Stimulated activated CD8-positive, alpha-beta memory T cell treated with anti-CD3 and anti-CD28 coated beads, Interleukin-12 subunit alpha, Interleukin-12 subunit beta, amount 100 ng/mL, for 24 hours (primary cell): ENCODE results near the gene AGT.

Experiments used
- DNase-seq: peaks from one replicate; pipeline ENCODE4 v3.0.0-alpha.2; 2020; ENCODE audit errors: extremely low read depth

The AGT gene

DNA sequence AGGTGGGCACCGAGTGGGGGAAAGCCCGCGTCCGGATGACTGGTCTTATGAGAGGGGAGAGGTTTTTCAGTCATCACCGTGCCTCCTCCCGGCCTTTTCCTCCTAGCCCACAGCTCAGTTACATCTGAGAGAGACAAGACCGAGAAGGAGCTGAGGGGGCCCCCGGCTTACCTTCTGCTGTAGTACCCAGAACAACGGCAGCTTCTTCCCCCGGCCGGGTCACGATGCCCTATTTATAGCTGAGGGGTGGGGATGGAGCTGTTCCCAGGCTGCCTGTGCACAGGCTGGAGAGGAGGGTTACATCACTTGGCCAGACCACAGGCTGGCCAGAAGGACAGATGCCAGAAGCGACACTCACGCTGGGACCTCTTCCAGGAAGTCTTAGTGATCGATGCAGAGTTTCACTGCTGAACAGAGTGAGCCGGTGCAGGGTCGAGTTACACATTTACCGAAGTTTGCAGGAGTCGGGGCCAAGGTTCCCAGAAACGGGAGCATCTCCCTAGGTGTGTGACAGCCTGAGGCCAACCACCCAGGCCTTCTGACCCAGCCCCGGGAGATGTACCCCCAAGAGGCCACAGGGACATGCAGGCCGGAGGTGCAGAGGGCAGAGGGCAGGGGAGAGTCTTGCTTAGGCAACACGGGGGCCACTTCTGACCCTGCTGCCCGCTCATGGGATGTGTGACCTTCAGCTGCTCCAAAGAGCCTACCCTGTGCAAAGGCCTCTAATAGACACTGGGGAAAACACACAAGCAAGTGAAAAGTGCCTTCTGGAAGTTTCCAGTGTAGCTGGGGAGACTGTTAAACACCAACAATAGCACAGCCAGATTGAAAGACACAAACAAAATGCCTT lies at the start of gene AGT:
TSS of gene AGT (minus strand) at position 208 of the 850 bp plus-strand sequence. CDS start 3,299 bp downstream, outside the sequence.
- no peak for DNase-seq

DNA sequence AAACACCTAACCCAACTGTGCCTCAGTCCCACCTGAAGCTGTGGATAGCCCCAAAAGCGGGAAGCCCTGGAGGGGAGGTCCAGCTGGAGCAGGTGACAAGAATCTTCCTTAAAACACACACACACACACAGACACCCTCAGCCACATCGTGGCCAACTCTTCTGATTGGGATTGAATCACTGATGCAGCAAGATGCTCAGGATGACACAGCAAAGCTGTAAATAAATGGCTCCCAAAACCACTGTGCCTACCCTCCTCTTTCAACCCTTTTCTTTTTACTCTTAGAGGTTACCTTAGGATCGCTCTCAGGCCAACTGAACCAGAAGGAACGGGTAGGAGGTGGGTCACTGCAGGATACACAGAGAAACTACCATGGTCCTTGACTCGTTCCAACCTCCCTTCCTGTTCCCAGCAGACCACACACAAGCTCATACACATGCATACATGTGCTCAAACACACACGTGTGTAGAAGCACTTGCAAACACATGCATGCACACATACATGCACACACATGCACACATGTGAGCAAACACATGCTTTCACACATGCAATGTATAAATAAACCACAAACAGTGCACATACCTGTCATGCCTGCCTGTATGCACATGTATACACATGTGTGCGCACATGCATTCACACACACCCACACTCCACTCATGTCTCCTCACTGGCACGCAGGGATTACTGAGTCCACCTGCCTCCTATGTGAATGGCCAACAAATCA lies 47.7 kb upstream of the AGT start:
- DNase-seq = no peak

DNA sequence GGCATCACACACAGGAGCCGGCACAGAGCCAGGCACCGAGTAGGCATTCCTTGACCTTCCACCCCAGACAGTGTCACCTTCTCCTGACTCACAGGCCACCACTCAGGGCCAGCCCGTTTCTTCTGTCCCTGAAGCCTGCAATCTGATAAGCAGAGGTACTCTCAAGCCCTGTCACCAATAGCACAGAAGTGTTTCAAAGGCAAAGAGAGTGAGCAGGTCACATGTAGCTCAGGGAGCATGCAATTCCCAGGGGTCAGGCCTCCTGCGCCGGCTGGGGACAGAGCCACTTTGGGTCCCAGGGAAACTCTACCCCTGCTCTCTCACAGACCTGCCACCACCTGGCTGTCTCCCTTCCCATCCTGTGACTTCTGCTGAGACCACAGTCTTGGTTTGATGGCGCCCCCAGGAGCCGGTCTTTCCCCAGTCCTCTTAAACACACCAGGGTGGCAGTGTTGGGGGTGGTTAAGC lies 46.5 kb upstream of the AGT start:
- DNase-seq = no peak

DNA sequence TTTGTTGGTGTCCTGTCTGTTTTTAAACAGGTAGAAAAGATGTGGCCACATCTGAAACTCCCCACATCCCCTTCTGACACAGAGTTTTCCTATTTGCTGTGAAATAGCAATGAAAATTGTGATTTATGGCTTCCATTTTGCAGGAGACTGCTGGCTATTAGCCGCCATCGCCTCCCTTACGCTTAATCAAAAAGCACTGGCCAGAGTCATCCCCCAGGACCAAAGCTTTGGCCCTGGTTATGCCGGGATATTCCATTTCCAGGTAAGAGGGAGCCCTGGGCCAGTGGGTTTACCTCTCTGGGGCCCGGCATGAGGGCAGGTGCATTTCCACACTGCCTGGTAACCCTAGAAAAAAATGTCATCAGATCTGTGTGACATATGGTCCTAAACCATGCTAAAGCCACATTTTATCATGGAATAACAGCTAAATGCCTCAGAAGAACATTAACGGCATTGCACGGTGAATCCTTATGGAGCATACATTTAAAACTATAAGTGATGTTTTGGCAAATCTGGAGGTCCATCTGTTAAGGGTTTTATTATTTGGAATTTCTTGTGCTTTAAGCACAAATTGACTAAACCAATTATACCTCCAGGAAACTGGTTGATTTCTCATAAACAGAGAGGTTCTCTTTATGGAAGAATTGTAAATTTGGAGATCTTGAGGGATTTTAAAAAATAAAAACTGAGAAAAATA lies 45.6 kb upstream of the AGT start:
- DNase-seq = no peak

DNA sequence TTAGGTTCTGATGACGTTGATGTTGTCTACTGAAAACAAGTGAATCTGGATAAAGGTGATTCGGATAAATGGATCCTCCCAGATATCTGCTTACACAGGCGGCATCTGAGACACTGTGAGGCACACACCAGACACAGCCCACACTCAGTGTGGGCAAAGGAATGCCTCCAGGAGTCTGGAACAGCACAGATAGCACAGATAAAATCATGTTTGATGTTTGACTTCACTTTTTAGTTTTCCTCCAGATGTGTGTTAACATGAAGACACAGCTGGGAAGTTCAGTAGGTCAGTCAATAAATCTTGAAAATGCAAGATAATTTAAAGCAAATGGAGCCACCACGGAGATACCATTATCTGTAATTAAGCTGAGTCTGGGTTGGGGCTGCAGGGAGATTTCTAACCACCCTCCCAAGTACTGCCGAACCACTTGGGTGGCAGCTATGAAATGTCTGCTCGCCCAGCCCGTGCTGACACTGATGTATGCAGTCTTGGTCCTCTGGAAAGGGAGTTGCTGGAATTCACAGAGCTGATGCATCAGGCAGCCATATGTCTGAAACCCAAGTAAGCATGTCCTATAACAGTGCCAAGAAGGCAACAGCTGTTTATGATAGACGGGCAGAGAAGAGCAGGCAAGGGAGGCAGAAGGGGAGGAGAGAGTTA lies 44.9 kb upstream of the AGT start:
- DNase-seq = no peak

DNA sequence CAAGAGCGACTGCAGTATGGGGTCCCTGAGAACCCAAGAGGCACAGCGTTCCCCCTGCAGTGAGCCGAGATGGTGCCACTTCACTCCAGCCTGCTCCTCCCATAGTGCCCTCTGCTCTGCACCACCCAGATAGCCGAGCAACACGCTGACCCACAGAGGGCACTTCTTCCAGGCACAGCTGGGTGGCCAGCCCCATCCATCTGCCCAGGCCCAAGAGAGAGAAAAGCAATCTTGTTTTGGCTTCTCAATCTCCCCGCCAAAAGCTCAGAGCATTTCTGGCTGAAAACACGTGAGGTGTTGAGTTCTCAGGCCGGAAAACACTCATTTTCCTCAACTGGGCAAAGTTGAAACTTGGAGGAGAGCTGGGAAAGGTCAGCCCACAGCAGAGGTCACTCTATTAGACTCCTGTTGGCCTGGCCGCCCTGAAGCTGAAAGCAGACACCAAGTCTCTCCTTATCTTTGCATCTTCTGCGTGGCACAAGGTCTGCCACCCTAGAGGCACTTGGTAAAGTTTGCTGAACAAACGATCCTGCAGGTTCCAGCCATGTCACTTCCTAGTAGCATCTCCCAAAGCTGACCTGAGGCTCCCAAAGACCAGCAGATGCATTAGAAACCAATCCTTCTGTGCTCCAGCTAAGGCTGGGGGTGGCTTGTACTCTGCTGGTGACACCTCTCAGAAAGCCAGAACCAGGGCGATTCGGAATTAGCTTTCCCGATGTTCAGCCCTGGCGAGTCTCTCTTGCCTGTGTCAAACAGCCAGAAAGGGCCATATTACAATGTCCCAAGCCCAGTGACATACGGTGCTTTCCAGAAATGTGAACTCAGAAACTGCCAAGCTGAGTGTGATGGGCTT lies 44.2 kb upstream of the AGT start:
- no peak for DNase-seq

DNA sequence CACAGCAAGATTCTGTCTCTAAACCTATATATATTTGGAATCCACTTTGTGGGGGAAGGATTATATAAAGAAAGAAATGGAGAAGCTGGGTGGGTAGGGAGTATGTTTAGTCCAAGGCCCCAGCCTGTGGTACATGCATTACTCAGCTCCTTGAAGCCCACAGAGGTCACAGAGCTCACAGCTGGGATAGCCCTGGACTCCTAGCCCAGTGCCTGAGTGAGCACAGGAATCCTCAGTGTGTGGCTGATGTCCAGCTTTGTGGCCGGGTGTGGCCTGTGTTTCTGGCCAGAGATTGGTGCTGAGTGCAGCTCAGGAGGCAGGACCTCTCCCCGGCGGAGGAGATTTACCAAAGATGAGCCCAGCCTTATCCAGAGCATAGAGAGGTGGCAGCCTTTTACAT lies 40.9 kb upstream of the AGT start:
- DNase-seq = no peak

DNA sequence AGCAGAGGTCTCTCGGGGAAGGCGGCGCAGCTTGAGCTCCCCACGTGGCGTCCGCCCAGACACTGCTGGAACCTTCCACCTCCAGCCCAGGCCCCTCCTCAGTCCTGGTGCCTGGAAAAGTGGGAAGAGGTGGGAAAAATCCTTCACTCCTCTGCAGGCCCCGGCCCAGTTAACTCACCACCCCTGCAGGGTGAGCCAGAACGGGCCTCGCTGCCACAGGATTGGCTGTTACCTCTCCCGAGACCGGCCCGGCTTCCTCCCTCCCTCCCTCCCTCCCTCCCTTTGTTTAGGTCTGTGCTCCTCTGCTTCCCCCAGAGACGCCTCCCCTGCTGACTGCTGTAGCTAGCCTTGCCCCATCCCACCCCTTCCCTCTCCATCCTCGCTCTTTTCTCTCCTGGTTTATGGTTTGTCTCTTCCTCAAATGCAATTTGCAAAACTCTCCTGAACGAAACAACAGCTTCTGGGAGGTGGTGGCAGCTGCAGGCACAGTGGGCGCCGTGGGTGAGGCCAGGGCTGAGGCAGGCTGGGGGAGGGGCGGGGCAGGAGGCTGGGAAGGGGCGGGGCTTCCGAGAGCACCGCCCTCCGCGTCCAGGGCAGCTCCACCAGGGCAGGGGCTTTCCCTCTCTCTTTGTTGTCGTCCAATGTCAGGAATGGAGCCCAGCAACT lies 39.8 kb upstream of the AGT start:
- DNase-seq = no peak

DNA sequence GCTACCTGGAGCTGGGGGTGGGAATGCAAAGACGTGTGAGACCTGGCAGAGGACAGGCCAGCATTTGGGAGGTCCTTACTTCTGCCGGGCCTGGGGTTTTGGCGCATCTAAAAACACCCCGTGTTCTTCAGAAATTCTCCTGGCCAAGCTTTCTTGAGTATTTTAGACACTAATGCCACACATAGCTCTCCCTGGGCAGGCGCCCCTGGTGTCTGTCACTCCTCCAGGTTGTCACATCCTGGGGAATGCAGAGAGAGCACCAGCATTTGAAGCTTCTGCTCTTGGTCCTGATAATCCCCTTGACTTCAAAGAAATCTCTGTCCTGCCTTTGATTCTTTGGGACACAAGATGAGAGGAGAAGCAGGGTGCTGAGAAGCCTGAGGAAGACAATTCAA lies 39.3 kb upstream of the AGT start:
- DNase-seq = no peak

DNA sequence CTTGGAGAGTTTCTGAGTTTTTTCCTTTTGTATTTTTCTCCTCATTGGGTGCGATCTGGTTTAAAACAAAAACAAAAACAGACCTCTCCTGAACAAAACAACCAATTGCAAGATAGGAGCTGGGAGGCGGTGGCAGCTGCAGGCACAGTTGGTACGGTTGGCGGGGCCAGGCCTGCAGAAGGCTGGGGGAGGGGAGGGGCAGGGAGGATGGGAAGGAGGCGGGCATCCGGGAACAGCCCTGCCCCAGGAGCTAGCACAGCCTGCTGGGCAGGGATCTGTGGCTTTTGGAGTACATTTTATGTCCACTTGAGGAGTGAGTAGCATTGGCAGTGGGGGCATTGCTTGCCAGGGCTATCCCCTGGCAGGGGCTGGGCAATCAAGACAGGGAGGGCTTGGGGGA lies 38.5 kb upstream of the AGT start:
- DNase-seq = no peak

DNA sequence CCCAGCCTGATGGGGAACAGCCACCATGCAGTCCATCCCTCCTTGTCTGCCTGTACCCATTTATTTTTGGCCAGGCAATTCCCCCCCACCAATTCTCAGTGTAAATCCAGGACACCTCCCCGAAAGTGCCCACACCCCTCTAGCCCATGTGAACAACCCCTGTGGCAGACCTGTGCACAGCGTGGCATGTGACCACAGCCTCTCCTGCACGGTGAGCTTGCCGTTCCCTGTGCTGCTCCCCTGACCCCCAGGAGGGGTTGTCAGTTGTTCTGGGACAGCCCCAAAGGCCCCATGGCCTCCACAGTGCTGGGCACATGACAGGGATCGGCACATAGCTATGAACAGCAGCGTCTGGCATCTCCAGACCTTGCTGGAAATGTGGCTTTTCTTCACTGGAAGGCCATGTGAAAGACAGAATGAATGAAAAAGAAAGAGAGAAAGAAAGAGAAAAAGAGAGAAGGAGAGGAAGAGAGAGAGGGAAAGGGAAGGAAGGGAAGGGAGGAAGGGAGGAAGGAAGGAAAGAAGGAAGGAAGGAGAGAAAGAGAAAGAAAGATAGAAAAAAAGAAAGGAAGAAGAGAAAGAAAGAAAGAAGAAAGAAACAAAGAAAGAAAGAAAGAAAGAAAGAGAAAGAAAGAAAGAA lies 37.2 kb upstream of the AGT start:
- no peak for DNase-seq

DNA sequence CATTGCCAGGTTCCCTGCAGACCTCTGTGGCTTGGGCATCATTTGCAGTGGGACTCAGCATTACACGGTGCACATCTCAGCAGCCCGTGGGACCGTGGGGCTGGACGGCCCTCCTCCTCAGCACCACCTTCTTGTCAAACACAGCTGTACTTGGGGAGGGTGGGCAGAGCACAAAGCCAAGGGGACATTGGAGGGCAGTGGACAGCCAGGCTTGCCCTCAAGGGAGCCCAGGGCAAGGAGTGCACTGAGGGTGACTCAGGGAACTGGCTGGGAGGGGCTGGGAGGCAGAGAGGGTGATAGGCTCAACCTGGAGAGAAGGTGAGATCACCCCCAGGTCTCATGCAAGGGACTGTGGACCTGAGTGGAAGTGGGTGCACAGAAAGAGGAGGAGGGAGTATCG lies 36.7 kb upstream of the AGT start:
- no peak for DNase-seq

DNA sequence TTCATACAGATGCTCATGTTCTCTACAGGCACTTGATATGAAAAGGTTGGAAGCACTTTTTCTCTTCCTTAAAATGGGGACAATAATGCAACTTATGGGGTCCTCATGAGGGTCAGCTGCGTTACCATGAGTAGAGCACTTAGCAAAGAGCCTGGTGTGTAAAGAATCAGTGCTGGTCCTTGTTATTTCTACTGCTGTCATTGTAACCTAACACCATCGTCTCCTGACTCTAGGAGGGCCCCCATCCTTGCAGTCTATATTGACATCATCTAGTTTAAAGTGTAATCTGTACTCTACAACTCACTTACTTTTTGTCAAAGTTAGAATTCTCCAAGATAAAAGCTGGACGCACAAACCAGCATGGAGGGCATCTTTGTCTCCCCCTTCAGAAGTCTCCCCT lies 35.7 kb upstream of the AGT start:
- DNase-seq = no peak

DNA sequence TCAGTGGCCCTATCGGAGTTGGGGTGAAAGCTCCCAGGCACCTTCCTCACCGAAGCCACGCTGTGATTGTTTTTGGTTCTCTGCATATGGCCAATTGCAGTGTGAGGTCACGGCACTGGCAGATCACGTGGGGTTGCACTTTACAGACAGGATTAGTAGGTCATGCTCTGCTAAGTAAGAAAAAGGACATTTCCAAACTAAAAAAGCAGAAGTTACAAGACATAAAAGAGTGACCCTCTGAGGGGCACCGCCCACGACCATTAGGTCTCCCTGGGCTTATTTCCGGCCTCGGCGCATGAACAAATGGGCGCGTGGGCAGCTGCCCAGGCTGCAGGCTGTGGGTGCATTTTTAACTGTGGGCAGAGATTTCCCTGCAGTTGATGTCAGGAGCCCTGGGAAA lies 35.2 kb upstream of the AGT start:
- no peak for DNase-seq

DNA sequence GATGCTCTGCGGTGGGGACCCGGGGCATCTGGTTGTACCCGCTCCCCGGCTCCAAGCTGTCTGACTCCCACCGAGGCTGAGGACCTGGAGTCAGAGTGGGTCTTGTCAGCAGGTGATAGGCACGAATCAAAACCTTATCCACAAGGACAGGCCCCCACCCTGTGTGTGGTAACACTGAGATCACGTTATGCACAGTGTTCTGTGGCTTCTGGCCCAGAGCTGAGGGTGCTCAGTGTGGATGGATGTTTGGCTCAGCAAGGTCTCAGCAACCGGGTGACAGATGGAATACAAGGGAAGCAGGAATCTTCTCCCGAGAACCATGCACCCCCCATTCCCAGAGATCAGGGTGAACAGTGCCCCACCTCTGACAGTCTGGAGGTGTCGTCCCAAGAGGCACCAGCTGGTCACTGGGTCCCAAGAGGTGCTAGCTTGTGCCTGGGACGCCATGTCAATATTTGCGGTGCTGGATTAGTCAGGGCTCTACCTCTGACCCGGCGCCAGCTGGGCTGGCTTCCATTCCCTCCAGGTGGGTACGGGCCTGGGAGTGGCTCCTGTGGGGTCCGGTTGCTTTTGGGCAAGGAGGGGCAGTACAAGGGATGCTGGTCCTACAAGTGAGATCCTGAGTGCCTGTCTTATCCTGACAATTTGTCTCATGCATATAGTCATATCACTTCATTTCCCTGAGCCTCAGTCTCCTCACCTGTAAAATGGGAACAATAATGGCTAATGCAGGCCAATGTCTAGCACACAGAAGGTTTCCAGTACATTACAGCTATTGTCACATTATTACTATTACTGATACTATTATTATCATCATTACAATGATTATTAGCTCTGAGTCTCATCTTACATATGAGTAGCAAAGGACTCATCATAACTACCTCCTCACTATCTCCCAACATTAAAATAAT lies 34.2 kb upstream of the AGT start:
- DNase-seq = no peak

DNA sequence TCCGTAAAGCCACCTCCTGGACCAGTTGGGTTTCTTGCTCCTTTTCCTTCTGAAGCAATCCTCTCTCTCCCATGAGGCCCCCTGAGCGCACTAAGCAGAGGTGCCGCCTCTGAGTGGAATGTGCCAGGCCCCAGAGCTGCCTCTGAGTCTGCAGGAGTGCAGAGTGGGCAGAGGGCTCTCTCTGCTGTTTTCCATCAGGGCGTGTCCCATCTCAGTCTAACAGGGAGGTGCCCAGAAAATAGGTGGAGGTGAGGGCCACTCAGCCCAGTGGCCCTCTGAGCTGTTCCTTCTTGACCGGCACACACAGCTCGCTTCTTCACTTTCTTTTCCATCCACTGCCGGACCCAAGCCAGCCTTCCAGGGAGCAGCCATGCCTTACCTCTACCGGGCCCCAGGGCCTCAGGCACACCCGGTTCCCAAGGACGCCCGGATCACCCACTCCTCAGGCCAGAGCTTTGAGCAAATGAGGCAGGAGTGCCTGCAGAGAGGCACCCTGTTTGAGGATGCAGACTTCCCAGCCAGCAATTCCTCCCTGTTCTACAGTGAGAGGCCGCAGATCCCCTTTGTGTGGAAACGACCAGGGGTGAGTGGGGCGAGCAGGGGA lies 33.3 kb upstream of the AGT start, which contains the start of gene CAPN9:
TSS of gene CAPN9 (plus strand) at position 262 of the 604 bp plus-strand sequence. CDS start at position 371, 109 bp downstream.
- DNase-seq = no peak

DNA sequence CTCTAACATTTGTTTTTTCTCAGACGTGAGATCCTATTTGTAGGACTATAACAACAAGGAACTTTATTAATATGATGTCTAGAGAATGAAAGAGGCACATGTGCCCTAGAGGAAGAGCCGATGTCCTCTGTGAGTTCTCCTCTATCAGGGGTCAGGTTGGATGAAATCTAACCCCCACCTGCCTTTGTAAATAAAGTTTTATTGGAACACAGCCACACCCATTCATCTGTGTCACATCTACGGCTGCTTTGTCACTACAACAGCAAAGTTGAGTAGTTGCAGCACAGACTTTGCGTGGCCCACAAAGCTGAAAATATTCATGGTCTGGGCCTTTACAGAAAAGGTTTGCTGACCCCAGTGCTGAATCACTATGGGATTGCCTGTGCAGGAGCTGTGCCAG lies 32.7 kb upstream of the AGT start:
- no peak for DNase-seq

DNA sequence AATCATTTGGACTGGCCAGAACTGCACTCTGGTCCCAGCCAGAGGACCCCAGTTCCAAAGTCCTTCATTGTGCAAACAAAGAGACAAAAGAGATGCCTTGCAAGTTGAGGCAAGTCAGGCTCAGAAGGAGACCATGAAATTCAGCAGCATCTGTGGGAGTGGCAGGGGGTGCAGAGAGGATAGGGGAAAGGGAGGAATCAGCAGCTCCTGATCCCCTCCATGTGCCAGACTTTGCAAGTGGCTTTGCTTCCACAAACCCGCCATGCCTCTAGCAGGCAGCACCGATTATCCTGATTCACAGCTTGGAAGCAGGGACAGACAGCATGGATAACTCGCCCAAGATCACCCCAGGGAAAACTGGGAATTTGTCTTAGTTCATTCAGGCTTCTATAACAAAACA lies 31.1 kb upstream of the AGT start:
- DNase-seq = no peak
